HEK293T (cell line): ENCODE data around the gene REXO5.

Source experiments
- BHLHE40 ChIP-seq: fragments of 450-650 bp; IDR thresholded peaks from 2 replicates; pipeline ENCODE4 v1.6.1; 2016; ENCODE audit warnings: mild to moderate bottlenecking, moderate library complexity, borderline replicate concordance
- CTBP1 ChIP-seq: fragments of 450-650 bp; IDR thresholded peaks from 2 replicates; pipeline ENCODE4 v1.6.1; 2016; ENCODE audit warnings: borderline replicate concordance
- FOXM1 ChIP-seq: fragments of 450-650 bp; IDR thresholded peaks from 2 replicates; pipeline ENCODE4 v1.6.1; 2017; ENCODE audit warnings: mild to moderate bottlenecking, borderline replicate concordance
- L3MBTL2 ChIP-seq: fragments of 450-650 bp; conservative IDR thresholded peaks from 2 replicates; pipeline ENCODE4 v1.6.1; 2016; ENCODE audit warnings: mild to moderate bottlenecking
- LEF1 ChIP-seq: fragments of 450-650 bp; IDR thresholded peaks from 2 replicates; pipeline ENCODE4 v1.6.1; 2017; ENCODE audit warnings: mild to moderate bottlenecking, borderline replicate concordance
- PKNOX1 ChIP-seq: fragments of 450-650 bp; IDR thresholded peaks from 2 replicates; pipeline ENCODE4 v1.6.1; 2016
- TARDBP ChIP-seq: fragments of 450-650 bp; IDR thresholded peaks from 2 replicates; pipeline ENCODE4 v1.6.1; 2016
- ZNF384 ChIP-seq: fragments of 450-650 bp; IDR thresholded peaks from 2 replicates; pipeline ENCODE4 v1.6.1; 2016

DNA sequence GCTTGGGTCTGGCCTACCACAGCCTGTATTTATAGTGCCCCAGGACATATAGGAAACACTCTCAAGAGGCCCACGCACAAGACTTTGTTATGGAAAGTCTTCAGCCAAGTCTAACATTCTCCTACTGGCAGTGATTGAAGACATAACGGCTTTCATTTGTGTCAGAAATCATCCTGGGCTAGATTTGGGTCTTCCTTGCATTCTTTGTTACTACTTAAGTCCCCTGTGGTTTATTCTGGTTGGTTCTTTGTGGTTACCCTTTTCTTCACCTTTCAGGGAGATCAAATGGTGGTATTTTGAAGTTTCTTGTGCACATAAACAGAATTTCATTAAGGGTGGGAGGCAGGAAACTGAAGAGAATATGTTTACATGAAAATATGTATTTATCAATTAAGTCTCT is 37.7 kb downstream of the REXO5 start:
- TF ChIP-seq PKNOX1 (no peak), CTBP1 (no peak), FOXM1 (no peak), BHLHE40 (no peak), ZNF384 (no peak), TARDBP (no peak), L3MBTL2 (no peak), LEF1 (no peak)
